Lower leg skin (tissue), 3 donors: ENCODE data around the gene LEMD1.

Source experiments
- POLR2A ChIP-seq, 2 donors: fragments of 450-650 bp; IDR thresholded peaks; one replicate each; pipeline ENCODE4 v1.6.1; 2016 to 2017; ENCODE audit warnings: antibody characterized with exemption in 2 of 2, mild to moderate bottlenecking in 1 of 2, moderate library complexity in 1 of 2
- TF ChIP-seq, protein P1 (sequence below), 3 donors: fragments of 450-650 bp; IDR thresholded peaks; one replicate each; pipeline ENCODE4 v1.5.1; 2016; ENCODE audit warnings: antibody characterized with exemption in 3 of 3, mild to moderate bottlenecking in 3 of 3, moderate library complexity in 2 of 3

DNA sequence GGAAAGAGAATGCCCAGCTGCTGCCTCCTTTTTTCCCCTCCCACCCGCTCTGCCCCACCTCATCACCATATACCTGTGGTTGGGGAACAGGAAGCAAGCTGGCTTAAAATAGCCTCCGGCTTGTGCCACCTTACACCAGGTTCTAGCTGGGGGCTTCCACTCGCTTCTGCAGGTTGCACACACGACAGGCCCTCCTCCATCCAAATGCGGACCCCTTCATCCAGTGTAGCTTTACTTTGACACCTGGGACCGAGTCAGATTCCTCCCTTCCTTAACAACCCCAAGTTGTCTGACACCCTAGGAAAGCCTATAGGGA is 19.4 kb upstream of the LEMD1 start:
- TF ChIP-seq, protein P1, sequence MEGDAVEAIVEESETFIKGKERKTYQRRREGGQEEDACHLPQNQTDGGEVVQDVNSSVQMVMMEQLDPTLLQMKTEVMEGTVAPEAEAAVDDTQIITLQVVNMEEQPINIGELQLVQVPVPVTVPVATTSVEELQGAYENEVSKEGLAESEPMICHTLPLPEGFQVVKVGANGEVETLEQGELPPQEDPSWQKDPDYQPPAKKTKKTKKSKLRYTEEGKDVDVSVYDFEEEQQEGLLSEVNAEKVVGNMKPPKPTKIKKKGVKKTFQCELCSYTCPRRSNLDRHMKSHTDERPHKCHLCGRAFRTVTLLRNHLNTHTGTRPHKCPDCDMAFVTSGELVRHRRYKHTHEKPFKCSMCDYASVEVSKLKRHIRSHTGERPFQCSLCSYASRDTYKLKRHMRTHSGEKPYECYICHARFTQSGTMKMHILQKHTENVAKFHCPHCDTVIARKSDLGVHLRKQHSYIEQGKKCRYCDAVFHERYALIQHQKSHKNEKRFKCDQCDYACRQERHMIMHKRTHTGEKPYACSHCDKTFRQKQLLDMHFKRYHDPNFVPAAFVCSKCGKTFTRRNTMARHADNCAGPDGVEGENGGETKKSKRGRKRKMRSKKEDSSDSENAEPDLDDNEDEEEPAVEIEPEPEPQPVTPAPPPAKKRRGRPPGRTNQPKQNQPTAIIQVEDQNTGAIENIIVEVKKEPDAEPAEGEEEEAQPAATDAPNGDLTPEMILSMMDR (IDR thresholded peaks at IDR 0.05): no peak
- no peak for TF ChIP-seq POLR2A (IDR thresholded peaks at IDR 0.05)
